Measurements from ENCODE around the gene ZNF644. TPM values are rescaled to one million over a fixed set of nuclear protein-coding genes. Genes with fewer than 3 reads are reported as not detected.

The ZNF644 gene
- total RNA-seq, 1 donor from 2014 or later: 127 TPM

GRCh38 chr1:90989302-90989701 lies 32.5 kb downstream of the ZNF644 start:
- no peak for DNase-seq (ENCODE audit: low spot score)

- no peak for DNase-seq (ENCODE audit: low spot score)
Measured at GRCh38 chr1:90987841-90988240, 34.0 kb downstream of the ZNF644 start.

- DNase-seq (ENCODE audit: low spot score): no peak
Measured at GRCh38 chr1:90986953-90987352, 34.9 kb downstream of the ZNF644 start.

GRCh38 chr1:90977522-90977921 lies 44.3 kb downstream of the ZNF644 start:
- no peak for DNase-seq (ENCODE audit: low spot score)

- no peak for DNase-seq (ENCODE audit: low spot score)
Measured at GRCh38 chr1:90973897-90974798, 47.7 kb downstream of the ZNF644 start.

- DNase-seq (ENCODE audit: low spot score): no peak
Measured at GRCh38 chr1:90970208-90970607, 51.6 kb downstream of the ZNF644 start.

- DNase-seq (ENCODE audit: low spot score): no peak
Measured at GRCh38 chr1:90969241-90969640, 52.6 kb downstream of the ZNF644 start.

- DNase-seq (ENCODE audit: low spot score): peak; percentile 7
Measured at GRCh38 chr1:90964444-90965035, 57.3 kb downstream of the ZNF644 start.

- DNase-seq (ENCODE audit: low spot score): no peak
Measured at GRCh38 chr1:90963651-90964050, 58.2 kb downstream of the ZNF644 start.

GRCh38 chr1:90963236-90963635 lies 58.6 kb downstream of the ZNF644 start:
- no peak for DNase-seq (ENCODE audit: low spot score)

- no peak for DNase-seq (ENCODE audit: low spot score)
Measured at GRCh38 chr1:90959352-90960206, 62.3 kb downstream of the ZNF644 start.

- no peak for DNase-seq (ENCODE audit: low spot score)
Measured at GRCh38 chr1:90957497-90957896, 64.3 kb downstream of the ZNF644 start.

- no peak for DNase-seq (ENCODE audit: low spot score)
Measured at GRCh38 chr1:90955769-90956168, 66.1 kb downstream of the ZNF644 start.

- DNase-seq (ENCODE audit: low spot score): no peak
Measured at GRCh38 chr1:90952906-90953305, 68.9 kb downstream of the ZNF644 start.

- DNase-seq (ENCODE audit: low spot score): no peak
Measured at GRCh38 chr1:90951009-90951408, 70.8 kb downstream of the ZNF644 start.

GRCh38 chr1:90948301-90948700 lies 73.5 kb downstream of the ZNF644 start:
- no peak for DNase-seq (ENCODE audit: low spot score)

- DNase-seq (ENCODE audit: low spot score): no peak
Measured at GRCh38 chr1:90946630-90947029, 75.2 kb downstream of the ZNF644 start.

- DNase-seq (ENCODE audit: low spot score): no peak
Measured at GRCh38 chr1:90945287-90945686, 76.5 kb downstream of the ZNF644 start.

- DNase-seq (ENCODE audit: low spot score): no peak
Measured at GRCh38 chr1:90943966-90944365, 77.9 kb downstream of the ZNF644 start.

- DNase-seq (ENCODE audit: low spot score): no peak
Measured at GRCh38 chr1:90940746-90941145, 81.1 kb downstream of the ZNF644 start.

GRCh38 chr1:90936731-90937130 lies 85.1 kb downstream of the ZNF644 start:
- no peak for DNase-seq (ENCODE audit: low spot score)

- DNase-seq (ENCODE audit: low spot score): no peak
Measured at GRCh38 chr1:90936061-90936460, 85.8 kb downstream of the ZNF644 start.

Measured in umbilical cord (tissue), 2 donors.